C4-2B (cell line): ENCODE measurements around the gene RCSD1.
"Not testable (repeated sequence)": the region's sequence is repeated elsewhere in the genome, so short reads cannot be mapped to it uniquely, and the experiment has no call there.

Source experiments
- H3K27ac ChIP-seq: fragments of 450-650 bp; 2 replicates; pipeline ENCODE4 v1.5.1; 2017
- CTCF ChIP-seq: fragments of 450-650 bp; conservative IDR thresholded peaks from 2 replicates; pipeline ENCODE4 v1.5.1; 2017; ENCODE audit warnings: mild to moderate bottlenecking
- ZFX ChIP-seq: fragments of 450-650 bp; IDR thresholded peaks from 2 replicates; pipeline ENCODE4 v1.6.1; 2017

RCSD1 gene

GRCh38 chr1:167611983-167612382 lies 18.0 kb upstream of the RCSD1 start:
- no peak for TF ChIP-seq ZFX
- TF ChIP-seq CTCF, result no peak
- H3K27ac ChIP-seq, result no peak overlapping the region

GRCh38 chr1:167612587-167613385 lies 17.2 kb upstream of the RCSD1 start:
- TF ChIP-seq ZFX, result no peak

GRCh38 chr1:167613984-167614383 lies 16.0 kb upstream of the RCSD1 start:
- not testable (repeated sequence) for H3K27ac ChIP-seq

More at GRCh38 chr1:167612587-167613385, 17.2 kb upstream of the RCSD1 start:
- H3K27ac ChIP-seq, result no peak overlapping the region

- TF ChIP-seq CTCF (no peak), ZFX (no peak)
- H3K27ac ChIP-seq, result no peak overlapping the region
Observed at GRCh38 chr1:167614851-167615250, 15.2 kb upstream of the RCSD1 start.

- no peak overlapping the region for H3K27ac ChIP-seq
- TF ChIP-seq CTCF (no peak), ZFX (no peak)
Observed at GRCh38 chr1:167616521-167616920, 13.5 kb upstream of the RCSD1 start.

- no peak for TF ChIP-seq CTCF
- no peak for TF ChIP-seq ZFX
- H3K27ac ChIP-seq, result no peak overlapping the region
Observed at GRCh38 chr1:167617153-167618147, 12.6 kb upstream of the RCSD1 start.

GRCh38 chr1:167618366-167618765 lies 11.7 kb upstream of the RCSD1 start:
- H3K27ac ChIP-seq, result no peak overlapping the region
- TF ChIP-seq ZFX (no peak), CTCF (no peak)

GRCh38 chr1:167618789-167619188 lies 11.2 kb upstream of the RCSD1 start:
- H3K27ac ChIP-seq, result no peak overlapping the region
- TF ChIP-seq ZFX, result no peak
- TF ChIP-seq CTCF, result no peak
